Measurements from ENCODE around the gene HPSE2. TPM values are rescaled to one million over a fixed set of nuclear protein-coding genes. Genes with fewer than 3 reads are reported as not detected.
A peak's percentile ranks its signal among the peaks of the same experiment; 100 is the strongest.

HPSE2 gene
- total and polyA plus RNA-seq, 12 donors, result 0.04 to 0.24 (median 0.13) TPM; not detected in 6

- peak in 4 of 8 donors; percentile 42 to 70 (median 53) for ATAC-seq
- peak; percentile 53 to 54 for DNase-seq
- WGBS, 2 donors, result 45 to 48% methylated on average over 5 of the region's 5 CpGs
- Histone ChIP-seq H3K4me3 (no peak overlapping the region), H3K9me3 (no peaks in the 10 kb centered on the region), H3K27ac (no peak overlapping the region), H3K27me3 (peaks cover 0 to 13% (median 6%) of the 10 kb centered on the region in 7 donors), H3K4me1 (peaks cover 0 to 21% (median 0%) of the 10 kb centered on the region in 9 donors), H3K36me3 (no peaks in the 10 kb centered on the region)
- intact Hi-C loops (cut with DNase I), result no loop called here
- TF ChIP-seq, protein P1, sequence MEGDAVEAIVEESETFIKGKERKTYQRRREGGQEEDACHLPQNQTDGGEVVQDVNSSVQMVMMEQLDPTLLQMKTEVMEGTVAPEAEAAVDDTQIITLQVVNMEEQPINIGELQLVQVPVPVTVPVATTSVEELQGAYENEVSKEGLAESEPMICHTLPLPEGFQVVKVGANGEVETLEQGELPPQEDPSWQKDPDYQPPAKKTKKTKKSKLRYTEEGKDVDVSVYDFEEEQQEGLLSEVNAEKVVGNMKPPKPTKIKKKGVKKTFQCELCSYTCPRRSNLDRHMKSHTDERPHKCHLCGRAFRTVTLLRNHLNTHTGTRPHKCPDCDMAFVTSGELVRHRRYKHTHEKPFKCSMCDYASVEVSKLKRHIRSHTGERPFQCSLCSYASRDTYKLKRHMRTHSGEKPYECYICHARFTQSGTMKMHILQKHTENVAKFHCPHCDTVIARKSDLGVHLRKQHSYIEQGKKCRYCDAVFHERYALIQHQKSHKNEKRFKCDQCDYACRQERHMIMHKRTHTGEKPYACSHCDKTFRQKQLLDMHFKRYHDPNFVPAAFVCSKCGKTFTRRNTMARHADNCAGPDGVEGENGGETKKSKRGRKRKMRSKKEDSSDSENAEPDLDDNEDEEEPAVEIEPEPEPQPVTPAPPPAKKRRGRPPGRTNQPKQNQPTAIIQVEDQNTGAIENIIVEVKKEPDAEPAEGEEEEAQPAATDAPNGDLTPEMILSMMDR (IDR thresholded peaks at IDR 0.05), result no peak
These were observed 624.8 kb downstream of the HPSE2 start for GRCh38 chr10:98610836-98611235.

DNA sequence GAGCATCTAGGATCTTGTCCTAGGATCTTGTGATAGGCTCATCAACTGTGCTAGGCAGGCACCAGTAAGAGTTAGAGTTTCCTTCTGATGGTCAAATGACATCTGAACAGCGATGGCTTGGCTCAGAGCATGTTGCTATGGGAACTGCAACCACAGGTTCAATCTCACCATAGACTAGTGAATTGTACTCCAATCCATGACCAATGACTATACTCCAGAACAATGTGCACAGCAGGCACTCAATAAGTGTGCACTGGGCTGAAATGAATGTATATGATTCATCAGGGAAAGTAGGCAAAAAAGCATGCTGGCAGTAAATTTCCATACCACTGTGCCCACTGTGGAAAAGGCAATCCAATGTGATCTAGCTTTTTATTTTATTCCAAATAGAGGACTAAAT, 625.4 kb downstream of the HPSE2 start:
- Histone ChIP-seq H3K27ac (no peak overlapping the region), H3K27me3 (peaks cover 0 to 13% (median 6%) of the 10 kb centered on the region in 7 donors), H3K4me1 (peaks cover 0 to 21% (median 0%) of the 10 kb centered on the region in 9 donors), H3K4me3 (no peak overlapping the region), H3K36me3 (no peaks in the 10 kb centered on the region), H3K9me3 (no peaks in the 10 kb centered on the region)
- intact Hi-C loops (cut with DNase I), result no loop called here
- TF ChIP-seq, protein P1 (IDR thresholded peaks at IDR 0.05), result no peak
- WGBS, 2 donors, result 91 to 92% methylated on average over 1 of the region's 1 CpG
- ATAC-seq, result no peak
- no peak for DNase-seq

GRCh38 chr10:98609265-98609664, 626.4 kb downstream of the HPSE2 start:
- 93 to 97% methylated on average over 2 of the region's 2 CpGs for WGBS, 2 donors
- ATAC-seq, result no peak
- H3K27ac ChIP-seq, result no peak overlapping the region

DNA sequence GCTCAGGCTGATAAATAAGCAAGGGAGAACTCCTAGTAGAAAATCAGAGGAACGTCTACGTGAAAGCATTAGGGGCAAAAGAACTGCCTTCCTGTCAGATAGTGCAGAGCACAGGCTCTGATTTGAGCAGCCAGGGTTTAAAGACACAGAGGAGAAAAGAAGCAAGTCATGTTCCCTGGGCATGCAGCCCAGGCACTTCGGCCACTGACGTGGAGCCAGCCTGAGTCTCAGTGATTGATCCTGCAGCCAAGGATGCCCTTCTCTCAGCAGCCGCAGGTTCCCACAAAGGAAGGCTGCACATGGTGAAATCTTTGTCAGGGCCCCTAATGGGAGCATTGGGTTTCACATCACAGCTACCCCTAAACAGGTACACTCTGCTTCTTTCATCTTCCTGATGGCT, 627.2 kb downstream of the HPSE2 start:
- Histone ChIP-seq H3K27me3 (peaks cover 0 to 13% (median 6%) of the 10 kb centered on the region in 7 donors), H3K4me3 (no peak overlapping the region), H3K9me3 (no peaks in the 10 kb centered on the region), H3K36me3 (no peaks in the 10 kb centered on the region), H3K4me1 (peaks cover 0 to 21% (median 0%) of the 10 kb centered on the region in 9 donors), H3K27ac (no peak overlapping the region)
- TF ChIP-seq, protein P1 (IDR thresholded peaks at IDR 0.05), result no peak
- DNase-seq (peak in 1 of 2 donors; percentile 31), ATAC-seq (peak in 4 of 8 donors; percentile 33 to 84 (median 56))
- intact Hi-C loops (cut with DNase I), result no loop called here
- WGBS, 2 donors, result 12 to 28% methylated on average over 5 of the region's 5 CpGs

More at GRCh38 chr10:98609265-98609664, 626.4 kb downstream of the HPSE2 start:
- TF ChIP-seq, protein P1 (IDR thresholded peaks at IDR 0.05), result no peak
- H3K36me3 ChIP-seq, result no peaks in the 10 kb centered on the region
- no peak for DNase-seq
- H3K9me3 ChIP-seq, result no peaks in the 10 kb centered on the region
- intact Hi-C loops (cut with DNase I), result no loop called here
- H3K4me3 ChIP-seq, result no peak overlapping the region
- peaks cover 0 to 13% (median 6%) of the 10 kb centered on the region in 7 donors for H3K27me3 ChIP-seq
- peaks cover 0 to 21% (median 0%) of the 10 kb centered on the region in 9 donors for H3K4me1 ChIP-seq

Measured in heart right ventricle (tissue), 16 donors.